PC-9 (cell line): ENCODE data around the gene DDX6. TPM values are rescaled to one million over a fixed set of nuclear protein-coding genes. Genes with fewer than 3 reads are reported as not detected.
A peak's percentile ranks its signal among the peaks of the same experiment; 100 is the strongest.
"Not testable (repeated sequence)": the region's sequence is repeated elsewhere in the genome, so short reads cannot be mapped to it uniquely, and the experiment has no call there.

Source experiments
- BruUV-seq: library from RNA; stranded (reverse); fragments of 400-500 nt; replicated peaks from 2 replicates; lab custom pipeline; 2021; lab: Mats Ljungman, UMichigan
- CTCF ChIA-PET: fragments of 300-600 bp; sonication (Branson Sonifier 250); formaldehyde crosslinking; loops from one replicate; lab custom pipeline; 2022; ENCODE audit warnings: antibody characterized with exemption; lab: Charles Lee
- POLR2A ChIA-PET: fragments of 300-600 bp; sonication (Branson Sonifier 250); formaldehyde crosslinking; loops from one replicate; lab custom pipeline; 2022; ENCODE audit warnings: antibody characterized with exemption; ENCODE audit not compliant: unreplicated experiment; lab: Charles Lee
- DNase-seq, 2 experiments: peaks; one replicate each; pipeline versions ENCODE4 v3.0.0 to v3.0.0-alpha.2; 2015 to 2022; ENCODE audit warnings: mixed read lengths in 1 of 2
- H2AFZ ChIP-seq: fragments of 200-600 bp; sonication (generic); 2 replicates; pipeline ENCODE4 v1.8.1; 2017; ENCODE audit warnings: antibody characterized with exemption
- H3F3A ChIP-seq: fragments of 200-600 bp; sonication (generic); 2 replicates; pipeline ENCODE4 v1.8.1; 2017; ENCODE audit warnings: antibody characterized with exemption, mild to moderate bottlenecking, low read depth; ENCODE audit not compliant: insufficient read depth
- H3K27ac ChIP-seq: fragments of 200-600 bp; sonication (generic); 2 replicates; pipeline ENCODE4 v1.6.1; 2016; ENCODE audit warnings: mixed run types
- H3K27me3 ChIP-seq: fragments of 200-600 bp; sonication (generic); 2 replicates; pipeline ENCODE4 v1.6.1; 2016; ENCODE audit warnings: low read depth, mixed run types; ENCODE audit not compliant: insufficient read depth
- H3K36me3 ChIP-seq: fragments of 200-600 bp; sonication (generic); 2 replicates; pipeline ENCODE4 v1.6.1; 2016; ENCODE audit warnings: low read depth, mixed run types
- H3K4me1 ChIP-seq: fragments of 200-600 bp; sonication (generic); replicated peaks from 2 replicates; pipeline ENCODE4 v1.6.1; 2016; ENCODE audit warnings: mixed run types; ENCODE audit not compliant: insufficient read depth
- H3K4me2 ChIP-seq: fragments of 200-600 bp; sonication (generic); 2 replicates; pipeline ENCODE4 v1.6.1; 2017; ENCODE audit warnings: mixed run types
- H3K4me3 ChIP-seq: fragments of 200-600 bp; sonication (generic); 2 replicates; pipeline ENCODE4 v1.6.1; 2016; ENCODE audit warnings: mixed run types
- H3K79me2 ChIP-seq: fragments of 200-600 bp; sonication (generic); 2 replicates; pipeline ENCODE4 v1.6.1; 2017; ENCODE audit warnings: low read depth, mixed run types
- H3K9me2 ChIP-seq: fragments of 200-600 bp; sonication (generic); 2 replicates; pipeline ENCODE4 v1.8.1; 2017; ENCODE audit warnings: mild to moderate bottlenecking; ENCODE audit not compliant: insufficient read depth
- H3K9me3 ChIP-seq: fragments of 200-600 bp; sonication (generic); 2 replicates; pipeline ENCODE4 v1.8.1; 2016; ENCODE audit warnings: low read depth; ENCODE audit not compliant: insufficient read depth
- H4K20me1 ChIP-seq: fragments of 200-600 bp; sonication (generic); 2 replicates; pipeline ENCODE4 v1.8.1; 2017; ENCODE audit not compliant: insufficient read depth
- intact Hi-C: fragments of 100-400 bp; cut with micrococcal nuclease; formaldehyde crosslinking; loops from one replicate; pipeline ENCODE4 v1.10.0; 2022; ENCODE audit not compliant: unreplicated experiment
- total RNA-seq: library from RNA; stranded (reverse); gene quantifications from 2 replicates; pipeline ENCODE4 v1.2.3, GENCODE V29; 2021

The DDX6 gene
- total RNA-seq, 1 experiment from 2014 or later = 84.4 TPM

GRCh38 chr11:118720740-118721139, 70.2 kb downstream of the DDX6 start:
- POLR2A ChIA-PET, BruUV-seq, DNase-seq, H4K20me1 ChIP-seq, H3K79me2 ChIP-seq, H3K27me3 ChIP-seq, H2AFZ ChIP-seq, H3K36me3 ChIP-seq, H3K27ac ChIP-seq, H3K9me2 ChIP-seq, H3K4me3 ChIP-seq, H3K9me3 ChIP-seq, H3K4me2 ChIP-seq, CTCF ChIA-PET, intact Hi-C loops: not testable (repeated sequence)
- Histone ChIP-seq H3K4me1 (peaks cover 28% of the 10 kb centered on the region), H3F3A (peaks cover 26% of the 10 kb centered on the region; the same call in 1 of the 2 replicates)

- CTCF ChIA-PET, POLR2A ChIA-PET, H3K4me3 ChIP-seq: not testable (repeated sequence)
Observed at GRCh38 chr11:118720078-118720477, 70.9 kb downstream of the DDX6 start.

GRCh38 chr11:118718562-118718961, 72.4 kb downstream of the DDX6 start:
- H3K36me3 ChIP-seq, DNase-seq, H3K27me3 ChIP-seq, H2AFZ ChIP-seq, H3K9me2 ChIP-seq, H4K20me1 ChIP-seq, intact Hi-C loops, H3K79me2 ChIP-seq, BruUV-seq, CTCF ChIA-PET, POLR2A ChIA-PET, H3K9me3 ChIP-seq, H3K4me3 ChIP-seq: not testable (repeated sequence)
- H3F3A ChIP-seq = peaks cover 37% of the 10 kb centered on the region; the same call in 1 of the 2 replicates
- peaks cover 46% of the 10 kb centered on the region for H3K4me1 ChIP-seq
- H3K27ac ChIP-seq = peak overlapping the region; percentile 54
- H3K4me2 ChIP-seq = peak overlapping the region; percentile 39

More at GRCh38 chr11:118720078-118720477, 70.9 kb downstream of the DDX6 start:
- Histone ChIP-seq H3F3A (peaks cover 33% of the 10 kb centered on the region; the same call in 1 of the 2 replicates), H3K4me1 (peaks cover 34% of the 10 kb centered on the region)
- H3K27ac ChIP-seq, H3K79me2 ChIP-seq, H3K36me3 ChIP-seq, H3K9me2 ChIP-seq, H3K27me3 ChIP-seq, H3K4me2 ChIP-seq, H4K20me1 ChIP-seq, intact Hi-C loops, BruUV-seq, H3K9me3 ChIP-seq, H2AFZ ChIP-seq: not testable (repeated sequence)
- peak in 1 of 2 experiments; percentile 22 for DNase-seq

GRCh38 chr11:118717733-118718132, 73.2 kb downstream of the DDX6 start:
- H3K36me3 ChIP-seq, DNase-seq, H4K20me1 ChIP-seq, H3K27me3 ChIP-seq, CTCF ChIA-PET, H3K27ac ChIP-seq, POLR2A ChIA-PET, H3K79me2 ChIP-seq, H3K9me2 ChIP-seq, H2AFZ ChIP-seq, intact Hi-C loops, H3K4me3 ChIP-seq, H3K4me2 ChIP-seq, BruUV-seq, H3K9me3 ChIP-seq: not testable (repeated sequence)
- peaks cover 46% of the 10 kb centered on the region for H3K4me1 ChIP-seq
- peaks cover 37% of the 10 kb centered on the region; the same call in 1 of the 2 replicates for H3F3A ChIP-seq

GRCh38 chr11:118717221-118717620, 73.7 kb downstream of the DDX6 start:
- CTCF ChIA-PET, H3K27me3 ChIP-seq, POLR2A ChIA-PET, H3K79me2 ChIP-seq, H3K4me2 ChIP-seq, H3K9me3 ChIP-seq, H3K9me2 ChIP-seq, H4K20me1 ChIP-seq, DNase-seq, H2AFZ ChIP-seq, H3K36me3 ChIP-seq, intact Hi-C loops, H3K4me3 ChIP-seq, BruUV-seq, H3K27ac ChIP-seq: not testable (repeated sequence)
- peaks cover 37% of the 10 kb centered on the region; the same call in 1 of the 2 replicates for H3F3A ChIP-seq
- peaks cover 46% of the 10 kb centered on the region for H3K4me1 ChIP-seq
